SH-SY5Y (cell line): Measurements from ENCODE around the gene NT5C1B.

Experiments used
- GATA2 ChIP-seq: IDR thresholded peaks from 2 replicates; pipeline ENCODE4 v1.6.1; 2011; ENCODE audit warnings: mild to moderate bottlenecking, low read depth, low read length
- GATA3 ChIP-seq: IDR thresholded peaks from 2 replicates; pipeline ENCODE4 v1.6.1; 2011; ENCODE audit warnings: low read depth, mild to moderate bottlenecking, low read length, moderate library complexity

- no peak for TF ChIP-seq GATA2
- no peak for TF ChIP-seq GATA3
These were observed 48.5 kb downstream of the NT5C1B start for GRCh38 chr2:18540872-18541271.
